DLD1 (cell line): Measurements from ENCODE around the gene DPPA2.
"Not testable (repeated sequence)": the region's sequence is repeated elsewhere in the genome, so short reads cannot be mapped to it uniquely, and the experiment has no call there.

Source experiments
- in situ Hi-C: cut with HindIII; loops from 2 replicates; pipeline ENCODE4 v1.10.0; 2017; ENCODE audit warnings: low sequenced_read_pairs

DPPA2 gene

GRCh38 chr3:109316162-109316730 lies at the start of gene DPPA2:
Gene DPPA2, minus strand, starts transcription at chr3:109316517. Its CDS starts 1,975 bp downstream, at chr3:109314542.
- in situ Hi-C loops, result no loop called here

DNA sequence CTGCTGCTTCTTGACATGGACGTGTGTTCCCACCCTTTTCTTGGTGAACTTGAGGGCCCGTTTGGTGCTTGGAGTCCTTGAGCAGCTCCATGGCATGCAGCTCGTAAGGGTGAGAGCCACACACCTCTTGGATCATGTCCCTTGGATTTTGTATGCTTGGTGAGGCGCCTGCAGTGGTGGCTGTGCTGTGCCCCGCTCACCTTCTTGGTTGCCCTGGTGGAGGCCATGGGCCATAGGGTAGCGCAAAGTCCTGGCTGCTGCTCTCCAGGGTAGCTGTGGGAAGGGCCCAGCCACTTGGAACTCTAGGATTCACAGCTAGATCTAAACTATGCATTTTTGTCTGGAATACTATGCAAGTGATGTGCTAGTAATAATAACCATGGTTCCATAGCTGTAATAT lies 47.8 kb upstream of the DPPA2 start:
- in situ Hi-C loops, result no loop called here

GRCh38 chr3:109363634-109364033 lies 47.3 kb upstream of the DPPA2 start:
- in situ Hi-C loops, result no loop called here

- in situ Hi-C loops, result no loop called here
Measured at GRCh38 chr3:109362823-109363222, 46.5 kb upstream of the DPPA2 start.

GRCh38 chr3:109358809-109359208 lies 42.5 kb upstream of the DPPA2 start:
- in situ Hi-C loops, result not testable (repeated sequence)

GRCh38 chr3:109356442-109357155 lies 40.3 kb upstream of the DPPA2 start:
- in situ Hi-C loops, result no loop called here

- in situ Hi-C loops, result no loop called here
Measured at GRCh38 chr3:109355625-109356441, 39.5 kb upstream of the DPPA2 start.

DNA sequence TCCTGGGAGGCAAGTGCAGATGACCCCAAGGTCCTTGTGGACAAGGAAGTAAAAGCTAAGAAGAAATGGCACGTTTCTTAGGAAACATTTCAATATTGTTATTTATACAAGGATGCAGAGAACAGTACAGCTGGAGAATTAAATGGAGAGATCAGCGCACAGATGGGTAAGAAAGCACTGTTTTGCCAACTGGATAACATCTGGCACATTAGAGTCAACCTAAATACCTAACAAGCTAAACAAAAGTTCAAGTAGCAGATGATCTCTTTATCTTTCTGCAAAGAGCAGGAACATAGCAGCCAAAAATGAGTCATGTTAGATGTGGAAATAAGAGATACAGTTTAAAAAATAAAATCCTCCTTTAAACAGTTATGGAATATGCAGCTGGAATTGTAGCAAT lies 36.7 kb upstream of the DPPA2 start:
- in situ Hi-C loops, result no loop called here

GRCh38 chr3:109351231-109351630 lies 34.9 kb upstream of the DPPA2 start:
- in situ Hi-C loops, result no loop called here

DNA sequence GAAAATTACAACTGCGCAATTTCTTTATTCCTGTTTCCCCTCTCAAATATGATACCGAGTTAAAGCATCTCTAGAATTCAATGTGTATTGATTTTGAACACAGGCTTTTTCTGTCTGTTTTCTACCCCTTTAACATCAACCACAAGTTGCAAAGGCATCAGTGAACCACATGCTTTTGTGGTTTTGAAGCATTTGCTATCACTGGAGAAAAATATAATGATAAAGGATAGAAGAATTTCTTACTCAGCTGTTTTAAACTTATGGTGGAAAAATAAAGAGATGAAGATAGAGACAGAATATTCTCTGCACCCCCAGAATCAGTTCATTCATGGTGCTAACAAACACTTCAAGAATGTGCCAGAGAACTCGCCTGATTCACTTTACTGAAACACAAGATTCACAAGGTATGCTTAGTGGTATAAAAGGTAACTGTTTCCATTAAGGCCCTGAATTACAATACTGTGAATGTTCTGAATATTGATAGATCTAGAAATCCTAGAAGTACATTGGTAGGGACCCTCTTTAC lies 30.5 kb upstream of the DPPA2 start:
- in situ Hi-C loops, result no loop called here

DNA sequence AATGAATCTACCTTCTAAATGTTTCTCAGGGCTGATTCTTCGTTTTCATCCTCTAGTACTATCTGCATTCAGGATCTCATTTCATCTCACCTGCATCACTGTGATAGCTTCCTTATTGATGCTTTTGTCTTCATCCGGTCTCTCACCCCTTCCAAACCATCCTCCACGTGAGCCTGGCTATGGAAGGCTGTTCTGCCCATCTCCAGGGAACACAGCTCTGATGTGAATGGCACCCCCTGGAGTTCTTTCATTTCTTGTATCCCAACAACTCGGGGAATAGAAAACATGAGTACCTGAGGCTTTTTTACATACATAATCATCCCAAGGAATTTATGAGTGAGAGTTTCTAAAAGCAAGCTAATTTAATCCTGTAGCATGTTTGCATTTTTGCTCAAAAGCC lies 29.8 kb upstream of the DPPA2 start:
- in situ Hi-C loops, result no loop called here

DNA sequence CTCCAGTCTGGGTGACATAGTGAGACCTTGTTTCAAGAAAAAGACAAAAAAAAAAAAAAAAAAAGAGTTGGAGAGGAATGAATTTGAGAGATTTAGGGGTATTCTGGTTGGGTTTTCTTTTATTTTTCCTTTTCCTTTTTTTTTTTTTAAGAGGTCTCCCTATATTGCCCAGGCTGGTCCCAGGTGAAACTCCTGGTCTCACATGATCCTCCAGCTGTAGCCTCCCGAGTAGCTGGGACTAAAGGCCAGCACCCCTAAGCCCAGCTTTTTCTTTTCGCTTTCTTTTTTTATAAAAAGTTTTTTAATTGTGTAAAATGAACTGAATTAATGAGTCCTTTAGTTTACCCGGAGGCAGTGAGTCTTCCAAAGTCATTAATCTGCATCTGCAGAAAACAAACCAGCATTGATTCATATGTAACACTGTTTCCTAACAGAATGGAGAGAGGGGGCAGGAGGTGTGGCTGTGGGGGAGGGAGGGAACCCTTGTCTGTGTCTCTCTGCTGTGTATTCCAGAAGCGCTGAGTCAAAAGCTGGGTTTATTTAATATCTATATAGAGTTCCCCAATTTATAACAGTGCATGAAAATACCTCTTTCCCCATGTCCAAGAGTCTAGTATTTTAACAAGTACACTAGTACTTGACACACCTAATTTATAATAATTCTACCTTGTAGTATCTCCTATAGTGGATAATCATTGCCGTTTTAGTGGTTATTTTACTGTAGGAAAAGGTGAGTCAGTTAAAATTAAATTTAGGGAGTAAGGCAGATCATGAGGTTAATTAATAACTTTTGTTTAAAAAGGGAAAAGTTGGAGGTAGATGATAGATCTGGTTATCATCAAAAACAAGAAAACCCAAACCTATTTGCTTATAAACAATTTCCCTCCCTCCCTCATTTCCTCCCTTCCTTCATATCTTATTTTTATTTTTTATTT lies 23.7 kb upstream of the DPPA2 start:
- in situ Hi-C loops, result no loop called here

- in situ Hi-C loops, result no loop called here
Measured at GRCh38 chr3:109339197-109339596, 22.9 kb upstream of the DPPA2 start.

- in situ Hi-C loops, result no loop called here
Measured at GRCh38 chr3:109338322-109338721, 22.0 kb upstream of the DPPA2 start.

GRCh38 chr3:109337393-109337792 lies 21.1 kb upstream of the DPPA2 start, which contains the start of gene DPPA4:
Gene DPPA4, minus strand, starts transcription at chr3:109337546. Its CDS starts 29 bp downstream, at chr3:109337517.
- in situ Hi-C loops, result no loop called here

DNA sequence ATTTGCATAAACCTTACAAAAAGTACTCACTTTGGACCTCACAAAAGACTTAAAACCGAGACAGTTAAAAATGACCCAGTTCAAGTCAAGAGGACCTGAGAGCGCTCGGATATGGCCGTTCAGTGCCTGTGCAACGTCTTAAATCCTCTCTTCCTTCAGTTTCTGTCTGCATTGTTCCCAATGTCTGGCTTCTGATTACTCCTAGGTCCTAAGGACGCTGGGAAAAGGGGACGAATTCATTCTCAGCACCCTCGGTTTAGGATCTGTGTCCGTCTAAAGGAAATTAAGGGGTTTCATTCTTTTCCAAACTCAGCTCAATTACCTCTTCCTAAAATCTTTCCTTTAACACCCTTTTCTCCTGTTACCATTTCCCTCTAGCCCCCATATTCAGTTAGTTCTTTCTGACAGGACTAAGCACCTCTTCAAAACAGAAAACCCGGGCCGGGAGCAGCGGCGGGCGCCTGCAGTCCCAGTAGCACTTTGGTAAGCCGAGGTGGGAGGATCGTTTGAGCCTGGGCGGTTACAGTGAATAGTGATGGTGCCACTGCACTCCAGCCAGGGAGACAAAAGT lies 20.1 kb upstream of the DPPA2 start:
- in situ Hi-C loops, result no loop called here

DNA sequence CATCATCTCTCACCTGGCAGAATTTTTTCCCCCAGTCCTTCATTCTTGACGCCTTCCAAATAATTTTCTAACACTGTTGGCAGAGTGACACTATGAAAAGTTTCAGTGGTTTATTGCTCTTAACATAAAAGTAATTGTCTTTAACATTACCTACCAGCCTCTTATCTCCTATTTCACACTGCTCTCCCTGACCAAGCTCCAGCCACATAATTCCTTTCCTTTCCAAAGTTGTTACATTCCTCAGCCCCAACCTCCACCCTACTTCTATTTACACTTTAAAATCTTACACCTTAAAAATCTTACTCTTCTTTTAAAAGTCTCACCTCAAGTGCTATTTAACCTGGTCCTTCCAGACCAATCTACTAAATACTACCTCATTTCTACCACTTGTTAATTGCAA lies 18.3 kb upstream of the DPPA2 start:
- in situ Hi-C loops, result no loop called here

DNA sequence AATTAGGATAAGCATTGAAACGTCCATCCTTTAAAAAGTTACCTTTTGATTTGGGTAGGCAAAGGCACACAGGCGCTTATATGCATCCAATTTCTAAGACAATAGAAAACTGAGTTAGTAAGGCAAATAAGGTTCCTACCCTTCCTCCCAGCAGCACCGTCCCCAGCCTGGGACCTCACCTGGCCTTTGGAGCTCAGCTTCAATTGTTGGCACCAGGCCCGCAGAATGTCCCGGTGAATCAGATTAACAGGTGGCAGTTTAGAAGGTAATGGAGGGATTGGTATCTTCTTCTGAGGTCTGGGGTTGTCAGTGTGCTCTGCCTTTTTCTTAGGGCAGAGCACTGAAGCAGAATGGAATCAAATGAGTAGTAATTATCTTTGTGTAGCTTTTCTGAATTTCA lies 15.4 kb upstream of the DPPA2 start:
- in situ Hi-C loops, result no loop called here

DNA sequence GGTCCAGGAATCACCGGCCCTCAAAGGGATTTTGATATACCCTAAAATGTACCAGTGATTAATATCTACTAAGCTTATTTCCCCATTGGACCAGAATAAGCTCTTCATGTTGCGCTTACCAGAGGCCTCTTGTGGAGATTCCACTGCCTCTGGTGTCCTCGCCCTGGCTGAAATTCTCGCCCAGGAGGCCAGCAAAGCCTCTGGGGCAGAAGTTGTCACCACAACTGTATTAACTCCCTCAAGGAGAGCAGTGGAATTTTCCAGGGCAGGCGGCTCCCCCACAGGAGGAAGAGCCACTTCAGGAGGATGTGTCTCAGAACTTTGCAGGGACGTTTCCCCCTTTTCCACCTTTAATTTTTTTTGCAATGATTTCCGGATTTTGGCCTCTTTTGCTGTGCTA lies 14.1 kb upstream of the DPPA2 start:
- in situ Hi-C loops, result no loop called here

- in situ Hi-C loops, result no loop called here
Measured at GRCh38 chr3:109328202-109328601, 11.9 kb upstream of the DPPA2 start.
